CD4-positive, alpha-beta T cell treated with Interleukin-15 for 4 hours (primary cell): ENCODE data around the gene PRKCI.
"Not testable (repeated sequence)": the region's sequence is repeated elsewhere in the genome, so short reads cannot be mapped to it uniquely, and the experiment has no call there.

Source experiments
- DNase-seq: peaks from one replicate; pipeline ENCODE4 v3.0.0-alpha.2; 2020; ENCODE audit warnings: low spot score

PRKCI gene

GRCh38 chr3:170221924-170222646 lies at the start of gene PRKCI:
PRKCI (plus strand) TSS chr3:170222424; CDS start chr3:170222670, 246 bp downstream.
- DNase-seq: peak; percentile 92

GRCh38 chr3:170178651-170179050 lies 43.6 kb upstream of the PRKCI start:
- DNase-seq: peak; percentile 57

GRCh38 chr3:170179432-170179831 lies 42.8 kb upstream of the PRKCI start:
- DNase-seq: no peak

GRCh38 chr3:170180079-170180907 lies 41.9 kb upstream of the PRKCI start:
- DNase-seq: no peak

- peak; percentile 94 for DNase-seq
Measured at GRCh38 chr3:170180908-170181885, 41.0 kb upstream of the PRKCI start, which contains the start of gene PHC3. PHC3 (minus strand) TSS chr3:170181733; CDS start chr3:170181715, 18 bp downstream.

GRCh38 chr3:170189398-170190256 lies 32.6 kb upstream of the PRKCI start:
- DNase-seq: no peak

GRCh38 chr3:170195759-170196158 lies 26.5 kb upstream of the PRKCI start:
- not testable (repeated sequence) for DNase-seq

- DNase-seq: no peak
Measured at GRCh38 chr3:170196833-170197232, 25.4 kb upstream of the PRKCI start.

GRCh38 chr3:170200987-170201386 lies 21.2 kb upstream of the PRKCI start:
- DNase-seq: no peak

GRCh38 chr3:170201527-170201926 lies 20.7 kb upstream of the PRKCI start:
- DNase-seq: no peak

- DNase-seq: no peak
Measured at GRCh38 chr3:170203457-170203856, 18.8 kb upstream of the PRKCI start.

GRCh38 chr3:170204023-170204472 lies 18.2 kb upstream of the PRKCI start:
- no peak for DNase-seq

GRCh38 chr3:170204509-170204908 lies 17.7 kb upstream of the PRKCI start:
- no peak for DNase-seq

GRCh38 chr3:170205302-170205701 lies 16.9 kb upstream of the PRKCI start:
- DNase-seq: no peak

- not testable (repeated sequence) for DNase-seq
Measured at GRCh38 chr3:170206164-170206762, 16.0 kb upstream of the PRKCI start.

GRCh38 chr3:170207717-170208116 lies 14.5 kb upstream of the PRKCI start:
- DNase-seq: no peak

- no peak for DNase-seq
Measured at GRCh38 chr3:170211668-170212067, 10.6 kb upstream of the PRKCI start.

- no peak for DNase-seq
Measured at GRCh38 chr3:170219850-170220249, 2.4 kb upstream of the PRKCI start.

GRCh38 chr3:170220871-170221270 lies 1.4 kb upstream of the PRKCI start:
- no peak for DNase-seq
